Stimulated activated CD8-positive, alpha-beta memory T cell treated with anti-CD3 and anti-CD28 coated beads, Interleukin-7, amount 100 ng/mL, for 48 hours (primary cell): ENCODE data around the gene CRYBG3.

Source experiments
- DNase-seq, 2 donors: peaks; one replicate each; pipeline ENCODE4 v3.0.0-alpha.2; 2020; ENCODE audit warnings: low read depth in 1 of 2; ENCODE audit errors: extremely low read depth in 1 of 2

The CRYBG3 gene

DNA sequence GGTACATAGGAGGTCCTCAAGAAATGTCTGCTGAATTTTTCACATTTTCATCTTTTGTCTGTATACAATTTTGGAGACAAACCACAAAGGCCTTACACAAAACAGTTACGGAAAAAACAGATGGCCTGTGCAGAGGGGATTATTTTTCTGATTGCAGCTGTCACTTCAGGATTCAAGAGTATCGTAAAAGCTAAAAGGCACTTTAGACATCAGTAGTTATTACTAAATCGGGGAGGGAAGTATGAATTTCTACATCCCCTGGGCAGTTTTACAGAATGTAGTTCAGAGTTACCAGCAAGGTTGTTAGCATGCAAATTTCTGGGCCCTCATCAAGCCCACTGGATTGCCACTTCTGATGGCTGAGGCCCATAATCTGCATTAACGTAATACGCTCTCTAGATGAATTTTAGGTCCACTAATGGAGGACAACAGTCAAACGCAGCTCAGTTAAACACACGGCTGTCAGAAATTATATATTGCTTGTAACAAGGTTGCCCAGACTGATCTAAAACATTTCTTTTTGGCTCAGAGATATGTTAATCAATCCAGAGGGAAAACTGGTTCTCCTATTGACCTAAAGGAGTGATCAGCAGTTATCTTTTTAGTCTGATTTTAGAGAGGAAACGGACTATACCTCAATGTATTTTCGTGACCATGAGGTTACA lies 149.3 kb downstream of the CRYBG3 start:
- no peak for DNase-seq

DNA sequence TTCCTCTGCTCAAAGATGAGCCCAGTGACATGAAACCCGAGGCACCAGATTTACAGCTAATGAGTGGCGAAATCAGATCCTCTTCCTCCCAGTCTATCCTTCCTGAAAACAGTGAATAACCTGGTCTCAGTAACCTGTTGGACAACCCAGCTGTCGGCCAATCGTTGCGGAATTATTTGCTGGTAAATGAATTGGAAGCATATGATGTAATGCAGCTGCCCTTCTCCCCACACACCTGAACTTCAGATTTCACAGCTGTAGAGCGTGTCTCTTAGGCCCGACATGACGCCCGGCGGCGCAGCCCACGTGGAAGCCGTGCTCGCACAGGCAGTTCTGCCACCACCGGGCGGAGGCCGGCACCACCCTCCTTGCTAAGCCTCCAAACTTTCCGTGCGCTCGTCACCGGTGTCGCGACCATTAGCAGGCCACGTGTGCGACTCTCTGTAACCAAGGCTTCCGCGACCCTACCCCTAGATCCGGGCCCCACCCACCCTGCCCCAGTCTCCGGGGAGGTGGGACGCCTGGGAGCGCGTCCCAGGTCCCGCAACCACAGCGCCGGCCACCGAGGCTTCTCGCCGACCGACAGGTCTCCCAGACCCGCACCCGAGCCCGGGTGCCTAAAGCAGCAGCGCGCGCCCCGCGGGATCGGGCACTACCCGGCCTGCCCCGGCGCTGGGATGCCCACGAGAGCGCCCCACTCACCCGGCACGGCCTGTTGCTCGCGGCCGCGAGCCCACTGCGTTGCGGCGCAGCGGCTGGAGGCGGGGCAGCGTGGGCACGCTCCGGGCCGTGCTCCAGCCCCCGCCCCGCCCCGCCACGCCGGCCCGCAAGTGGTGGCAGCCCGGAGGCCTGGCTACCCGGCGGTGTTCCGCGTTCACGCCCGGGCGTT lies 150.1 kb downstream of the CRYBG3 start, which contains the start of gene RIOX2:
RIOX2 (minus strand) TSS at position 753 of the 889 bp plus-strand sequence. CDS start 4,838 bp downstream, outside the sequence.
- peak; percentile 53 to 59 for DNase-seq

DNA sequence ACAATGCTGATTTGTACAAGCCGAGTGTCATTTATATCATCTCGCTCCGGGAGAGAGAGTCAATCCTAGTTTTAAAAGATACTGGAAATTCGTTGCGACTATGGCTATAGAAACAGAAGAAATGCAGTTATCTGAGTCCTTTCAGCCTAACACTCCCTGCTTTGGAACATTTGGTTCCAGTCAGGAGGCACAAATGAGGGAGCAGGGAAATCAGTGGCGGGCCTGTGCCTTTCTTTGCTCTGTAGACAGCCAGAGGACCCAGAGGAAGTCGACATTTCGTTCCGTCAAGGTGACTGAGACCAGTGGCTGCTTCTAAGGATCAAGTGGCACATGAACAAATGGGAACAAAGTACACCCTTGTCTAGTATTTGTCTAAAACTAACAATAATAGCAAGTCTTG lies 151.2 kb downstream of the CRYBG3 start:
- no peak for DNase-seq

DNA sequence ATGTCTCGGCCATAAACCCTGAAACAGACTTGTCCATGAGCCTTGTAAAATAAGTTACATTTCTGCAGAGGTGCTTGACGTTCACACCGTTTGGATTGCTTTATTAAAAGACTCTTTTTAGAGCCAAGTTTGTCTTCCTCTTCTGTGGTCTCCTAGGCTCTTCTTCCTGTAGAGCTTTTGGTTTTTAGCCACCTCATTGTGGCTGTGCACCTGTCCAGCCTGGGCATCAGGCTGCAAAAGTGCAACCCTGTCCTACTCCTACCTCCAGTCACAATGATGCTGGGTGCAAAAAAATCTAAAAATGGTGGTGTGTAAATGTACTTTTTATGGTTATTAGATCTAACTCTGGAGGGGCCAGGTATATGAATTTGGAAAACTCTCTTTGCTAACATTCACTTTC lies 153.2 kb downstream of the CRYBG3 start:
- DNase-seq = no peak

DNA sequence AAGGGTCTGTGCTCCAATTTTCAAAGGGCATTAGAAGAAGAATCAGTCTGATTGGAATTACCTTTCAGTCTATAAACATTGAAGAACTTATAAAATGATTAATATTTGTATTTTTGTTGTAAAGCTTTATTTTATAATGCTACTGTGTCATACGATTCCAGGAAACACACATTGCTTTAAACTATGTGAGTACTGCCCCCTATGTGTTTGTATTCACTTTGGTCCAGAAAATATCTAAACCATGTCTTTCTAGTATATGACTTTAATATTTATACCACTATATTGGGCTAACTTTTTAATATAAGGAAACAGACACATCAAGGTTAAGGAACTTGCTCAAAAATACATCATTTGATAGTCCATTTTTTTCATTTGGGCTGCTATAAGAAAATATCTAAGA lies 153.7 kb downstream of the CRYBG3 start:
- DNase-seq = no peak

DNA sequence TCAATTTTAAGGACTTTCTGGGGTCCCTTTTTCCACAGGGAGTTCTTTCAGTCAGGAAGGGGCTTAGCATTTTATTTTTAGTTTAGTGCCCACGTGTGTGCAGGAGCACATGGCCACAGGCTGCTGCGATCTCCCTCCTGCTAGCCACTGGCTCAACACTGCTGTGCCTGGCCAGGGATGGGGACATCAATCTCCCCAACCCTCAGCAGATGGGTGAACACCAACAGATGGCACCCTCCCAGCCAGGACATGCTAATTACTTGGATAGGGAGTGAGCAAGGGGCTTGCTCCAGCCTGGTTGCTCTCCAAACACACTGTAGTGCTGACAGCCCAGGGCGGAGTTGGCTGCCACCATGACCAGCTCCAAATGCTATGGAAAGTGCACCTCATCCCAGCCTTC lies 157.8 kb downstream of the CRYBG3 start:
- no peak for DNase-seq

DNA sequence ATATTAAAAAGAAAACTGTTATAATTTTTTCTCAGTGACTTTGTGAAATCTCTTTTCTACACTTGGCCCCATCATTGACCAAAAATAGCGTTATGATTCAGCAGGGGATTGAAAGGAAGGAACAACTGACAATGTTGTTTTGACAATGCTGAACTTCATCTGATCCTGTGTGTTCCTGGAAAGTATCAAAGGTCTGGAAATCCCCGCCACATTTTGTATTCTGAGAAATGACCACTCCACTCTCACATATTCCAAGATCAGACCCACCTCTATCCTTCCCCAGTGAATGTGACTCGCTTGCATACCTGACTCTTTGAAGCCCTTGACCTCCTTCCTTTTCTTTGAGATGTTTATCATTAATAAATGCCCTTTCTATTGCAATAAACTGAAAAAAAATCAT lies 160.1 kb downstream of the CRYBG3 start:
- no peak for DNase-seq

DNA sequence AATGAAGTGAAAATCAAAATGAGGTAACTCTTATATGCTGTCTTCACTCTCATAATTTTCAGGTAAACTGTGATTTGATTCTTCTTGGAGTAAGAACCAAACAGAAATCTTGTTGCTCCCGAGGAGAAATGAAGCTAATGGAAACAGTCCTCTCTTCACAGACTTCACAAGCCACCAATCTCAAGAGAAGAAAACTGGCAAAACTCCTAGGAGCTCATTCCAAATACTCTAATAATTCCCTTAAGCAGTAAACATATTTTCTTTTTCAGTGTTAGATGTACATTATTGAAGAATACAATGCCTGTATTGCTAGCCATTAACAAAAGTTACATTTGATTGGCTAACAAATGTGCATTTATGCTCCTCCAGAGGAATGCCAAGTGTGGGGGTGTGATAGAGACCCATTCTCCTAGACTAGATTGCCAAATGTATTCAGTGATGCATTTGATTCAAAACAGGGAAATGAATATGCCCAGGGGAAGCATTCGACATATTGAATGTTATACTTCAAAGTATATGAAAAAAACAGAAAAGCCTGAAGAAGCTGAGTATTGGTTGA lies 162.2 kb downstream of the CRYBG3 start:
- DNase-seq = no peak

DNA sequence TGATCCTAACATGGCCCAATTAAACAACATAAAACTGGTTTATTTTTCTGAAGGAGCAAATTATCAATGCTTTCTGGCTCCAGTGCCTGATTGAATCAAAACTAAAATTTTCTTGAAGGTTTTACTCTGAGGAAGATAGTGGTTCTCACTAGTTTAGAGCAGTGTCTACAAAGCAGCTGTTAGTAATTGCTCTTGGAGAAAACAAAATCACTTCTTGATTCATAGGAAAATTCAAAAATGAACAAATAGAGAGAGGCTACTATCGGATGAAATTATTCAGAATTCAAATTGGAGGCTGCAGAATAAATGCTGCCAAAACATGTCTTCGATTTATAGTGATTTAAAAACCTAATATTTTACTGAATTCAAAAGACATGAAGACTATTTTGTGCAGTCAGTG lies 165.5 kb downstream of the CRYBG3 start:
- DNase-seq = no peak

DNA sequence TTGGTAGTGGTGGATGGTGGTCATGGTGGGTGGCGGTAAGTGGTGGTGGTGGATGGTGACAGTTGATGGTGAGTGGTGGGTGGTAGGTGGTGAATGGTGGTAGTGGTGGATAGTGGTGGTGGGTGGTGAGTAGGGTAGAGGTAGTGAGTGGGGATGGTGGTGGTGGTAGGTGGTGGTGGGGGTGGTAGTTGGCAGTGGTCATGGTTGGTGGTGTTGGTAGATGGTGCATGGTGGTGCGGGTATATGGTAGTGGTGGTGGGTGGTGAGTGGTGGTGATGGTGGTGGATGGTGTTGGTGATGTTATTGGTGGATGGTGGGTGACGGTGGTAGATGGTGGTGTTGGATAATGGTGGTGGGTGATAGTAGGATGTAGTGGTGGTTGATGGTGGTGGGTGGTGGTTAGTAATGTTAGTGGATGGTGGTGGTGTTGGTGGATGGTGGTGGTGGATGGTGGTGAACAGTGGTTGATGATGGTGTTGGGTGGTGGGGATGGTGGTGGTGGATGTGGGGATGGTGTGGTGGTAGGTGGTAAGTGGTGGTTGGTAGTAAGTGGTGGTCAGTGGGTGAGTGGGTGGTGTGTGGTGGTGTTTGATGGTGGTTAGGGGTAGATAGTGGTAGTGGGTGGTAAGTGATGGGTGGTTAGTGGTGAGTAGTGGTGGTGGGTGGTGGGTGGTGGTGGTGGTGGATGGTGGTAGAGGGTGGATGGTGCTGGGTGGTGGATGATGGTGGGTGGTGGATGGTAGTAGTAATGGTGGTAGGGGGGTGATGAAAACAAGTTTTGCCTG lies 167.2 kb downstream of the CRYBG3 start:
- no peak for DNase-seq

DNA sequence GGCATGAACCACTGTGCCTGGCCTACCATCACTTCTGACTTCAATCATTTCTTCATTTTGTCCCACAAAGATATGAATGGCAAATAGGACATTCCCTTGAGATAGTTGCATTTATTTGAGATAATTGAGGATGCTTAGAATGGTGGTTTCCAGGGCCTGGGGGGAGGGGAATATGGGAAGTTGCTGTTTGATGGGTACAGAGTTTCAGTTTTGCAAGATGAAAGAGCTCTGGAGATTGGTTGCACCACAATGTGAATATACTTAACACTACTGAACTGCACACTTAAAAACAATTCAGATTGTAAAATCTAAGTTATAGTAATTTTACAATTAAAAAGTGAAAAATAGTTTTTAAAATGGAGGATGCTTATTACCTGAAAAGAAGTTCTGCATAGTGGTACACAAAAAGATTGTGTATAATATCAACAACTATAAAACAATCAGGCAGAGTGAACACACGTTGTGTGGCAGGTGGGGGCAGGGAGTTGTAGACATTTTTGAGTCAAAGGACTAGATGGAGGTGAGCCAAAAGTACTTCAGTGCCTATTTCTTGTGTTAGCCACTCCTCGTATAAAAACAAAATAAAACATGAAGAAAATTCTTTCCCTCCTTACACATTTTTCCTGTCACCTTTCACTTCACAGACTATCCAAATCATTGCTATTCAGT lies 168.9 kb downstream of the CRYBG3 start:
- DNase-seq = no peak

DNA sequence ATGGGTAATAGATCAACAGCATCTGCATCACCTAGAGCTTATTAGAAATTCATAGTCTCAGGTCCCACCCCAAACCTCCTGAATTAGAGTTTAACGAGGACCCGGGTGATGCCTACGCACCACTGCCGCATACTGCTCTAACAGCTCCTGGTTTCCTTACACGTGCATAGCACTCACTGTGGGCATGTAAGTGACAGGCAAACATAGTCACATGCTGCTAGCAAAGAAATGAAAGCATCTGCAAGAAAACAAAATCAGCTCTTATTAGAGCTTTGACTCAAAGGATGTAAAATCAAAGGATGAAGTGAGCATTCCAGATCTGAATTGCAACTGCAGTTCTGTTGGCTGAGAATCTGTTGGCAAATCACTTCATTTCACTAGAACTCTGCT lies 169.5 kb downstream of the CRYBG3 start:
- DNase-seq = no peak

DNA sequence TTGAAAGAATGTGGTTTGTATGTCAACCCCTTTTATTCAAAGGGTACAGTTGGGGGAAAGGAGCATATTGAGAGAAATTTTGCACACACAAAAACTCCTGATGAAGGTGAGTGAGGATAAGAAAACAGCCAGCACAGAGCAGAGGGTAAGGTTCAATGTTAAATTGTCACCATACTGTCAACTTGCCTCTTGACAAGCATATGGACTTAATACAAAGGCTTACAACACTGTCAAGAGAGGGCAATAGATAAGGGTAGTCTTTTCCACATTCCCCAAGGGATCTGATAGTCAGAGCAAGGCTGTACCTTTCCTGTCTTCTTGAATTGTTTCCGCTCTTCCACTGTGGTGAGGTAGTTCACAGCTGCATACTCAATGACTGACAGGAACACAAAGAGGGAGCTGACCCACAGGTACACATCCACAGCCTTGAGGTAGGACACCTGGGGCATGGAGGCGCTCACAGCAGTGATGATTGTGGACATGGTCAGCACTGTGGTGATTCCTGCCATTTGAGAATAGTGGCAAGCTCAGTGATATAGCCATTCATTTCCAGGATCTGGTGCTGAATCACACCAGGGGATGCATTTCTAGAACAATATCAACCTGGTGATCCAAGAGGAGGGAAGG lies 170.8 kb downstream of the CRYBG3 start:
- no peak for DNase-seq

DNA sequence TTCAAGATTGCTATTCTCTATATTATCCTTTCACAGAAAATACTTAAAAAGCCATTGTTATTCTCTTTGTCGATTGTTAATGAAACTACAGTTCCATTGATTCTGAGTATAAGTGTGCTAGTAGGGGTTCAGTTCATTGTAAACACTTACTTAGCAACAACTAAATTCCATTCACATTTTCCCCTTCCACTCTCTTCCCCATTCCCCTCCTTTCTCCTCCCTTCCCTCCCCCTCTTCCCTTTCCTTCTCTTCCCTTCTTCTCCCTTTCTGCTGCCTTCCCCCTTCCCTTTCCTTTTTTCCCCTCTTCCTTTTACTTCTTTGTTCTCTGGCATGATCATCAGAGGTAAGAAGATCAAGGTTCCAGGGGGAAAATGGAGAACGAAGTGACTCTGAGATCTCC lies 171.7 kb downstream of the CRYBG3 start:
- DNase-seq = no peak

DNA sequence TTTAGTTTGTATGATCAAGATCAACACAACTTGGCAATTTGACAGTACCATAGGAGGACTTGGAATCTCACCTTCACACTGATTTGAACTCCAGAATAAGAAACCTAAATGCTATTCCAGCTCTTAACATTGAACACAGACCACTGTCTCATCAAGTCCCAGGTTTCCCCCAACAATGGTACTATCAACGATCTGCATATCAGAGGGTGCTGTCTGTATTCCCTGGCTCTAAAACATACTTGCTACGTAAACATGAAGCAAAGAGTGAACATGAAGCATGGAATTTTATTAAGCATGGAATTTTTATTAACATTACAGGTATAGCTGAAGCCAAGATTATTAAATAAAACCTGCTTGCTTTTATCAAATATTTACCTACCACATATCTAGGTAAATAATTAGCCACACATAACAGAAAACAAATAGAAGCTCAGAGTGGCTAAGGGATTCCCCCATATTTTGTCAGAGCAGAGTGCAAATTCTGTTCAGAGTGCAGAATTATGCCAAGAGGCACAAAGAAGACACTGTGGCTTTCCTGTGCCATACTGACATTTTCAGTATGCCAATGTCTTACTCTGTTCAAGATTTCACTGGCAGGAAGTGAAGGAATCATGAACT lies 172.6 kb downstream of the CRYBG3 start:
- DNase-seq = no peak
